SIG-M5 treated with dmso at 0.1 percent for 504 hours (cell line): Measurements from ENCODE around the gene ALG9.
A peak's percentile ranks its signal among the peaks of the same experiment; 100 is the strongest.
"Not testable (repeated sequence)": the region's sequence is repeated elsewhere in the genome, so short reads cannot be mapped to it uniquely, and the experiment has no call there.

Experiments used
- DNase-seq: peaks from one replicate; lab custom pipeline; 2025; ENCODE audit not compliant: unreplicated experiment; lab: John Stamatoyannopoulos, UW

ALG9 gene

DNA sequence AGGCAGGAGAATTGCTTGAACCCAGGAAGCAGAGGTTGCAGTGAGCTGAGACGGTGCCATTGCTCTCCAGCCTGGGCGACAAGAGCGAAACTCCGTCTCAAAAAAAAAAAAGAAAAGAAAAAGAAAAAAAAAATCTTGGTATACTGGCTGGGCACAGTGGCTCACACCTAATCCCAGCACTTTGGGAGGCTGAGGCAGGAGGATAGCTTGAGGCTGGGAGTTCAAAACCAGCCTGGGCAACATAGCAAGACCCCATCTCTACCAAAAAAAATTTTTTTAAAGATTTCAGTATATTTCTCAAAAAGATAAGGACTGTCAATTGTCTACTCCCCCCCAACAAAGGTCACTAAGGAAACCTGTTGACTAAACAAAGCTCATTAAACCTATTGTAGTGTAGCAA lies 13.7 kb upstream of the ALG9 start:
- not testable (repeated sequence) for DNase-seq

DNA sequence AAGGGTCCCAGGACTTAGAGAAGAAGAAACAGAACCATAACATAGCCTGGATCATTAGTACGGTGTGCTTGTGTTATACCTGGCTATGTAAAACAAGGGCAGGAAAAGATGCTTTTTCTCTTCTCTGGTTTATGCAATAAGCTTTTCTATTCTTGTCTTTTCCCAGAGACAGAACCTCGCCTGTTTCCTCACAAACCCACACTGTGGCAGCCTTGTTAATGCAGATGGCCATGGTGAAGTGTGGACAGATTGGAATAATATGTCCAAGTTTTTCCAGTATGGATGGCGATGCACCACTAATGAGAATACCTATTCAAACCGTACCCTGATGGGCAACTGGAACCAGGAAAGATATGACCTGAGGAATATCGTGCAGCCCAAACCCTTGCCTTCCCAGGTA lies 10.8 kb upstream of the ALG9 start:
- no peak for DNase-seq

DNA sequence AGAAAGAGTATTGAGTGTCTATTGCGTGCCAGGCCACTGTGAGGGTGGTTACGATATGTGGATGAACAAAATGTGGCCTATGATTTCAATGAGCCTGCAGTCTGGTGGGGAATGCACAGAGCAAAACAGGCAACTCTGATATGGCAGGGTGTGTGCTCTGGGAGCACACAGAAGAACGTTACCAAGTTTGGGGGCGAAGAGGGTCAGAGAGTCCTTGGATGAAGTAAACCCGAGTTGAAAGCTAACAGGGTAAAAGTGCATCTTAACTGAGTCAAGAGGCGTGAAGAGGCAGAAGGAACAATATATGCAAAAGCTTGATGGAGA lies 8.2 kb upstream of the ALG9 start:
- no peak for DNase-seq

DNA sequence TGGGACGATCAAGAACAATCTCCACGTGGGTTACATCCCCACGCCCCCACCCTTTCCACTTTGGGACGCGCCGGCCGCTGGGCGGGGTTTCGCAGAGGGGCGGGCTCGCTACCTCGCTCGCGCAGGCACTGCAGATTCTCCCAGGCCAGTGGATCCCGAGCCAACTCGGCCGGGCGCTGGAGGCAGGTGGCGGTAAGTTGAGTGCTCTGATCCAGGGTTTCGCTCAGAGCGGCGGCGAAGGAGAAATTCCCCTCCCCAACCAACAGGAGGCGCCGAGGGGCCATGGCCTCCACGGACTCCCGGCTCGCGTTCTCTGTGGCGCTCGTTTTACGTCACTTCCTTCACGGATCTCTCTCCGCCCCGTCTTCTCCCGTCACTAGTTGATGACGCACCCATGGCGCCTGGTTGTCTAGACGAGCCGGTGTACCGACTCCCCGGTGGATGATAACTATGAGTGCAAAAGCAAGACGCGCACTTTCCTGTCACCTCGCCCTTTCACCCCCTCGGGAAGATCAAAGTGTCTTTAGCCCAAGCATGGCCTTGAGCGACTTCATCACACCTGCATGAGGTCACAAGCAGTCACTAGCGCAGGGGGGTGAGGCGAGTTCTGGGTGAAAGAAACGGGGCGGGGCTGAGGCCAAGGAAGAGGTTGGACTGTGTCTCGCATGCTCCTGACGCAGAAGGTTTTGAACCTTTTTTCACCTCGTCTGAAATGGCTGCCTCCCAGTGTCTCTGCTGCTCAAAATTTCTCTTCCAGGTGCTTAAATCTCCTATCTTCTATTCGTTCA lies 7.7 kb upstream of the ALG9 start, which contains the start of the genes CFAP68 and FDXACB1:
Gene CFAP68 (plus strand): TSS at position 693 of the 788 bp plus-strand sequence. CDS start 20 bp downstream, at position 713.
Gene FDXACB1 (minus strand): TSS at position 317 of the 788 bp plus-strand sequence. CDS start 33 bp downstream, at position 284.
- DNase-seq: peak; percentile 94

DNA sequence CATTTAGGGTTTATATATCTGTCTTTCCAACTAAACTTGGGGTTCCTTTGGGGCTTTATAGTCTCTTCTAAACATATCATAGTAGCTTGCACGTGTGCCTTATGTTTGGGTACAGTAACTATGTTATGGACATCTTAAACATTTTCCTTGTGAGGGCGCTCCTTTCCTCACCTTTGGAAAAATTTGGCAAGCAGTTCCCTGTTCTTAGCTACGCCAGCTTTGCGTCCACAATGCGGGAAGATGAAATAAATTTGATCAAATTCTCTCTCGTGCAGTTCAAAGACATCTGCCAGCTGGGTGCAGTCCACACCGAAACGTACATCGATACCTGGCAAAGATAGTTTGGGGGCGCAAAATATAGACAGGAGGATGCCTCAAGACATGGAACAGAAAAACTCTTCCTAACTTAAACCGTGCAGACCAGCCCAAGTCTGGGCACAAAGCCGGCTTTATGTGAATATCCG lies 7.0 kb upstream of the ALG9 start:
- DNase-seq: peak; percentile 39

DNA sequence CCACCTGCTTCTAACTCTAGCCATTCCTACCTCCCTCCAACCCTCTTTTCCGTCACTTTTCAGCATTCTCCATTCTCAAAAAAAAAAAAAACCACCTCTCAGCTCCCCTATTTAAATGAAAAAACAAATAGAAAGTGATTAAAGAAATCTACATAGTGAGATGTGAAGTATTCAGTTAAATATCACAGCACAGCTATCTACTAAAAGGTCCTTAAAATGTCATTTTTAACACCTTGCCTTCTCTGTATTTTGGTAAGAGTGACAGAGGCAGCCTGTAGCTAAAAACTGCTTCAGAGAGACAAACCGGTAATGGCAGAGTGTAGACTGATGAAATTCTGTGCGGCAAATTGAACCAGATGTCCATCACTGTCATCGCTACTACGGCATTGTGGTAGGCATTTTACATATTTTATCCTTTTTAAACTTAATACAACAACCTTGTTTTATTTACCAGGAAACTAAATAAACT lies 346 bp upstream of the ALG9 start:
- DNase-seq: no peak

DNA sequence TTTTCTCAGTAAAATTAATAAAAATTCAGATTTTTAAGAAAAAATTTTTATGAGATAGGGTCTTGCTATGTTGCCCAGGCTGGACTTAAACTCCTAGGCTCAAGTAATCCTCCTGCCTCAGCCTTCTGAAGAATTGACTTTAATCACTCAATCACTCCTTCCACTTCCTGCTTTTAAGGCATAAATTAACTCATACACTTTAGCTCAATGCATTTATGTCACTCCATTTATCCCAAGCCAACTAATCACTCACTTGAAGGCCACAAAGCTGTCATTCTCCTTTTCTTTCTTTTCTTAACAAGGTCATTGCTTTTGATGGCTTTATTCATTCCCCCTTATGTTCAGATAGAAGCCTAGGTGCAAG lies 877 bp downstream of the ALG9 start:
- DNase-seq: peak; percentile 43

DNA sequence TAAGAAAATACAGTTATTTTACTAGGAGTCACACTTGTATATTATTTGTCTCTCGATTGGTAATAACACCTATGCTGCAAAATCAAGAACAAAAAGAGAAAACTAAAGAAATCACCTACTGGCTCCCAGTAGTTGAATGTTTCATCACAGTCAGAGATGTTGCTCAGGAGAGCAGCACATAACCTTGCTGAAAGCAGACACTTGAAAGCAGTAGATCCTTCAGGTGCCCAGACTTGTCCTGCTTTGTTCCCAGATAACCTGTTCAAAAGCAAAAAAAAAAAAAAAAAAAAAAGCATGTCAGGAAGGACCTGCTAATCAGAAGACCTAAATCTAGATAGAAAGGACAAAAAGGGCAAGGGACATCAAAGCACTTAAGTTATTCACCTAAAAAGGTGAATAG lies 1.3 kb downstream of the ALG9 start:
- DNase-seq: no peak

DNA sequence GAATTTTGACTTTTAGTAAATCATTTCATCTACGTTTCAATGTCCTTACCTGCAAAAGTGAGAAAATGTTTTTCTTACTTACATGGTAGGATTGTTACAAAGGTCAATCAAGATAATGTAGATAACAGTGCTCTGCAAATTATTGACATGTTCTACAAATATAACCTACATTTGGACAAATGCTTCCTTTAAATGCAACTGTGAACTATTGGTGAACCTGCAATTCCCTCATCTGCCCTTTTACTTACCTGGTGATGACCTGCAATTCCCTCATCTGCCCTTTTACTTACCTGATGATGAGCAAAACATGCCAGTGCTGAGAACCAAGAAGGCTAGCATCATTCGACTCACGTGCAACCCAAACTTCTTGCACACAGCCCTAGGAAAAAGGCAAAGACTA lies 11.1 kb downstream of the ALG9 start:
- no peak for DNase-seq

DNA sequence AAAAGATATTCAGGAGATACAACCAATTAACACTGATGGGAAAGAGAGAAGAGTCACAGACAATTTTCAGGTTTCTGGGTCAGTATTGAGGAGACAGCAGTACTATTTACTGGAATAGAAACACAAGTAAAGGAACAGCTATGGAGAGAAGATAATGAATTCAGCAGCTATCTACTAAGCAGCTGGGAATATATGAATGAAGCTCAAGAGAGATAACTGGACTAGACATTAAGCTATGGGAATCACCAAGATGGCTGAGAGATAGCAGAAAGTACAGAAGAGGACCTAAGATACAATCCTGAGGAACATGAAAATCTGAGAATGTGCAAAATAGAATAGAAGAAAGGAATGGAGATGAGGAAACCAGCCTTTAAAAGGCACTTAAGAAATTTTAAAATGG lies 15.9 kb downstream of the ALG9 start:
- no peak for DNase-seq

DNA sequence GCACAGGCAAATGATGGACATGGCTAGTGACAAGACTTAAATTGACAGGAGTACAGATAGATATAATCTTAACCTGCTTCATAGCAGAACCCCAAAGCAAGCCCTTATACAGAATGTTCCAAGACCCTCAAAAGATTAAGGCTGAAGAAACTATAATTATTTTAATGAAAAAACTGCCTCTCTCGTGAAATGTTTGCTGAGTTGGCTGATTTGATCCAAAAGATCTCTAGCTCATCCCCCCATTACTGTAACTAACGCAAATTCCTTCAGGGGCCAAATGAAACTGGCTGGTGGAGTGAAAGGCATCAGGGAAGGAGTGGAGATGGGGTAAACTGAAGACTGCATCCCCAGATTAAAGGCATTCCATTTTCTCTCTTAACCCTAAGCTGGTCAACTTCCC lies 19.3 kb downstream of the ALG9 start:
- no peak for DNase-seq

DNA sequence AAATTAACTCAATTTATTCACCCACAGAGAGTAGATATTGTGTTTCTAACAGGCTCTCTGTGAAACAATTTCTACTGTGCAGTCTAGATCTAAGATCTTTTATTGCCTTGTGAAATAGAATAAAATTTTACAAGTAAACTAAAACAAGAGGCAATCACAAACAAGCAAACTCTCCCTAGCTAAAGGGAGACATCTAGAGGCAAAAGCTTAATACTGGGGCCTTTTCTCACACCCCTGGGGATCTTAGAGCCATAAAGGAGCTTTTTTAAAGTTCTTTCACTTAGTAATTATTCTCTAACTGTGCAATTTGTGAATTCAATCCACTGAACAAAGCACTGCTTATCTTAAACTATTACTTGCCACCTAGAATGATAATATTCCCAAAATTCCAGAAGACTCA lies 19.7 kb downstream of the ALG9 start:
- DNase-seq: peak; percentile 15

DNA sequence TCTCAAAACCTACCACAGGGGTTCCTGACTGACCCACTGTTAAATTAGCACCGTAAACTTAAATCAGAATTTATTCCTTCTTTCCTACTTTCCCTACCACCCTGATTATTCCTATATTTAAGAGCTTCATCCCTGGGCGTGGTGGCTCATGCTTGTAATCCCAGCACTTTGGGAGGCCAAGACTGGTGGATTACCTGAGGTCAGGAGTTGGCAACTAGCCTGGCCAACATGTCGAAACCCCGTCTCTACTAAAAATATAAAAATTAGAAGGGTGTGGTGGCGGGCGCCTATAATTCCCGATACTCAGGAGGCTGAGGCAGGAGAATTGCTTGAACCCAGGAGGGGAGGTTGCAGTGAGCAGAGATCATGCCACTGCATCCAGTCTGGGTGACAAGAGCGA lies 20.3 kb downstream of the ALG9 start:
- DNase-seq: no peak

DNA sequence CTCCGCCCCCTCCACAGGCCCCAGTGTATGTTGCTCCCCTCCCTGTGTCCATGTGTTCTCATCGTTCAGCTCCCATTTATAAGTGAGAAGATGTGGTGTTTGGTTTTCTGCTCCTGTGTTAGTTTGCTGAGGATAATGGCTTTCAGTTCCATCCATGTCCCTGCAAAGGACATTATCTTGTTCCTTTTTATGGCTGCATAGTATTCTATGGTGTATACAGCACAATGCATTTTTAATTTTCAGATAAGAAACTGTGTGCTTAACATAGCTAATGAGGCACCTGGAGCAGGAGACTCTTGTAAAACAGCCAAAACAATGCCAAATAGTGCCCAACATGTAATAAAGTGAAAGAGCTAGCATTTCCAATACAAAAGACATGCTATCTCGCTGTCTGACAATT lies 21.8 kb downstream of the ALG9 start:
- DNase-seq: no peak

DNA sequence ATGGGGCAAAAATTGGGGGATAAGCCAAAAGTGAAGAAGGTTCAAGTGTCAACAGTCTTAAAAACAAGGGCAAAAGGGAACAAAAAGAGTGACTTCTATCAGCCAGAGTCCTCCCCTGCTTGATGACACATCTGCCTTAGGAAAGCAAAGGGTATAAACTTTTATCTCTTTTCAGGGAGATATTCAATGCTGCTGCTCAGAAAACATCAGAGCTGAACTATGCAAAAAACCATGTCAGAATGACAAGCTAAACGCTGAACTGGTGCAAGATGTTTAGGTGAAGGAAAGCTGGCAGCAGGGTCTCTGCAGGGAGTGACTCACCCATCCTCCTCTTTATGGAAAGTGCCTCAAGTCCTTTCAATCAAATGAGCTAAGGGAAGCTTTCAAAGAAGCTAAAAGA lies 24.7 kb downstream of the ALG9 start:
- no peak for DNase-seq

DNA sequence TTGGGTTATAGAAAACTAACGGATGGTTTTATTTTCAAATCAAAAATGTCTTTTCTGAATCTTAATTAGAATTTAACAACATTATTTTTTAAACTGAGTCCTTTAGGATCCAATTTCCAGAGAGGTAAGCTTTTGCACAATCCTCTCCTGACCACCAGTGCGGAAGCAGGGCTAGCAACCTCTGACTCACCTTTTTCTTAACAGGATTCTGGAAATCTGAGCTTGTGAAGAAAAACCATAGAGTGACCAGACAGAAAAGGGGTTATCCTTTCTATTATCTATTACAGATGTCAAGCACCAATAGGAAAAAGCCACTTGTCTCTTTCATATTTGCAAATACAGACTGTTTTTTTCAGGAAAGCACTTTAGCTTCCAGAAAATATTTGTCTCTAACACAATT lies 25.3 kb downstream of the ALG9 start:
- DNase-seq: no peak

DNA sequence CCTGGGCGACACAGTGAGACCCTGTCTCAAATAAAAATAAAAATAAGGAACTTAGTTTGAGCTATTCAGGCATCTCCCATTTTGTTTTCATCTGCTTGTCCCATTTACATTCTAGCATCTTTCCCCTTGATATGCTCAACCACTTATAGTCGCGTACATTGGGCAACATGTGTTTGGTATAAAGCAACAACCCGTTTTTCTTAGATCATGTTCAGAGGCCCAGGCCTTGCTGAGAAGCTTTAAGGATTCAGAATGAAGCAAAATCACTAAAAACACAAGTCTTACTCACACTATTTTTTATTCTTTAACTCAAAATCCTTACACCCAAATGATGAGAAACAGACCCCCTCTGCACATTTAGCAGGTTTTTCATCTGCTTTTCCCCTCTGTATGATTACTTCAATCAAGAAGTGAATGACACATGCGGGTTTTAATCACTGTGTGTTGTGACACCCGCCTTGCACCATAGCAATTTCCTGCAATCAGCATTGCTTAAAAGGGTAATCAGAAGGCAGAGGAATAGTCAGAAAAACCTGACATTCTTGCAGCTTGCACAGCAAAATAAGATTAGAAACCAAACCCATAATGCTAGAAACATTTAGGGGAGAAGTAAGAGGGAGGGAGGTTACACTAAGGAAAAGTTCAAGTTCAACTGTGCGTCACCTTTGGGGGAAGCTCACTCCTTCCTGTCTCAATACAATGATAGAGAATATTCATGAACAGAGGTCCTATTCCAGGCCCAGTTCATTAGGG lies 25.9 kb downstream of the ALG9 start:
- DNase-seq: peak; percentile 82

DNA sequence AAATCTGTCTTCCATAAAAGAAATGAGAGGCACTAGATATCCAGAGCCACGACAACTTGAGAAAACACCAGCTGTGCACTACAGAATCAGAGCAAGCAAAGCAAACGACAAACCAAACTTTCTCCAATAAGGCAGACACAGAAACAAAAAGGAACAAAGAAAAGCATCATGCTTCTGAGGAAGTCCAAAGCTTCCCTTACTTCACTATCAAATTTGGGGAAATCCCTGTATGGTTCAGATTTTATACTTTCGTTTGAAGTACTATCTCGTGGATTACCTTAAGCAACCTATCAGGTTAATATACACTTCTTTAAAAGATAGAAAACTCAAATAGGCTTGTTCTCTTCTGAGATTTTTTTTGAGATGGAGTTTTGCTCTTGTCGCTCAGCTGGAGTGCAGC lies 27.7 kb downstream of the ALG9 start:
- no peak for DNase-seq

DNA sequence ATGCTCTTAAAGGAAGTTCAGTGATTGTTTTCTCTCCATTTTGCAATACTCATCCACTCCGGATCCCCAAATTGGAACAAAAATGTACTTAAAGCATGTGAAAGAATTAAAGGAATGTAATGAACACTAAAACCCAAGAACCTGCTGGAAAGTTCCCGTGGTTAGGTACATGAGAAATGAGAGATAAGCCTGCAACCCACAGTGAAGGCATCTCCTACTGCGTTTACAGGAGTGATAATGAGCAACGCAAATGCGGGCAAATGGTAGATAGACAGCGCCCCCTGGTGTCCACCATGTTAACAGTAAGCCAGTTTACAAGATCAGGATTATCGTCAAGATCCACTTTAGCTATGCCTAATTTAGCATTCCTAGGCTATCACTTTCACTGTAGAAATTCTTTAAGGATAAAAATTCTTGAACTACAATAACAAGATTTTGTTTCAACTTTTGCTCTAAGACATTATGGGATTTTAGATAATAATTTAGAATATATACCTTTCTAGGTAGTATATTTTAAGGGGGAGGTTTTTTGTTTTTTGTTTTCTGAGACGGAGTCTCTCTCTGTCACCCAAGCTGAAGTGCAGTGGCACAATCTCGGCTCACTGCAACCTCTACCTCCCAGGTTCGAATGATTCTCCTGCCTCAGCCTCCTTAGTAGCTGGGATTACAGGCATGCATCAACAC lies 29.9 kb downstream of the ALG9 start:
- DNase-seq: peak; percentile 65

DNA sequence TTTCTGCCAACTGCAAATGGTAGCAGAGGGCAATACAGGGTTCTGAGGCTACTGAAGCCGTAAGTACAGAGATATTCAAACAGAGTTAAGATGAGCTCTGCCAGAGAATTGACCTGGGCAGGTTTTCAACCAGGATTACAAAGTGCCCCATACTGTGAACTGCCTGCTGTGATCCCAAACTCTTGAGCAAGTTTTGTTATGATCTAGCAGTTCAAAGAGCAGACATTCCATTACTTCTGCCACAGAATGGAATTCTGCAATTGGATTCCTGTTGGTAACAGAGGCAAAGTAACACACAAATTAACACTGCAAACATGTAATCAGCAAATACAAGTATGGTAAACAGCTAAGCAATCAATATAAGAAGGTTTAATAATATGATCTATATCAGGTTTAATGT lies 31.2 kb downstream of the ALG9 start:
- no peak for DNase-seq

DNA sequence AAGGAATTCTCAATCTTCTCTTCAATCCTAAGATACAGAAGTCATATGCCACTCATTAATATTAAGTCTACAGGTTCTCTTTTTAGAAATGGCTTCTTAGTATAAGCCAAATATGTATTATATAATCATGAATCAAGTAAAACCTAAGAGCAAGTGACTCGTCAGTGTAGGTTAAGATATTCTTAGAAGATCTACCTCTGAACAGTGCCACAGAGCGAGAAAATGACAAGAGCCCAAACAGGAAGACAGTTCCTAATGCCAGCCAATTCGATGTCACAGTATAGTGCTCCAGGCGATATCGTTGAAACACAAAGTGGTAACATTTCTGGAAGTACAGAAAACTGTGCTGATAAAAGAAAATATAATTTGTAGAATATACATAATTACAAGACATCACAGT lies 33.3 kb downstream of the ALG9 start:
- no peak for DNase-seq

DNA sequence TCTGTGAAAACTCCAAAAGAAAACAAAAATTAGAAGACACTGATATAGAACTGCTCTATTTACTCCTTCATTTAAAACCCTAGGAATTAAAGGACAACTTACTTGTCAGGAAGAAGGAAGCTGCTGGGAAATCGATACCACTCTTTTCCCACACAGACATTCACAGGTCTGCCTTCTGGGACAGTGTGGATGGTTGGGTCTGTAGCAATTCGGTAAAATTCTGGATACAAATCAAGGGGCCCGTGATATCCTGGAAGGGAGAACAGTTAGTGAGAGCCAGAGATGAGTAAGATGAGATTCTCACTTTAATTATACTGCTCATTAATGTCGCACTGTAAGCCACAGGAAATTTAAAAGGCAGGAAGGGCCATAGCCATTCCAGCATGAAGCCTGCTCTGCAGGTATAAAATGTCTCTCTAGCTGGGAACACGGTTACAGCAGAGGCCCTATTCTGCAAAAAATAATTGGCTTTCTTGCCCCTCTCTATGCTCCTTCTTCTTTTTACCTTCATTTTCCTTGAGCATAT lies 34.0 kb downstream of the ALG9 start:
- DNase-seq: no peak
